H9 (cell line): Measurements from ENCODE around the gene UNC80. TPM values are rescaled to one million over a fixed set of nuclear protein-coding genes. Genes with fewer than 3 reads are reported as not detected.

ENCODE experiments used
- DNase-seq: peaks from one replicate; pipeline ENCODE4 v3.0.0-alpha.2; 2017
- H2AFZ ChIP-seq: one replicate; pipeline ENCODE4 v1.6.1; 2013; ENCODE audit warnings: mild to moderate bottlenecking, low read length, control low read depth, moderate library complexity
- H2AK5ac ChIP-seq: 2 replicates; pipeline ENCODE4 v1.6.1; 2013; ENCODE audit warnings: low read length, control low read depth, mixed read lengths; ENCODE audit not compliant: insufficient read length
- H2BK120ac ChIP-seq: one replicate; pipeline ENCODE4 v1.6.1; 2013; ENCODE audit warnings: low read depth, mild to moderate bottlenecking, low read length, control low read depth, inconsistent platforms; ENCODE audit not compliant: poor library complexity, severe bottlenecking
- H2BK12ac ChIP-seq: 2 replicates; pipeline ENCODE4 v1.6.1; 2013; ENCODE audit warnings: low read length, control low read depth, mixed read lengths, low read depth; ENCODE audit not compliant: insufficient read length
- H2BK15ac ChIP-seq: 2 replicates; pipeline ENCODE4 v1.6.1; 2013; ENCODE audit warnings: low read depth, low read length, control low read depth
- H2BK20ac ChIP-seq: one replicate; pipeline ENCODE4 v1.6.1; 2013; ENCODE audit warnings: low read depth, mild to moderate bottlenecking, low read length, control low read depth, inconsistent platforms; ENCODE audit not compliant: poor library complexity, severe bottlenecking
- H2BK5ac ChIP-seq: 2 replicates; pipeline ENCODE4 v1.6.1; 2013; ENCODE audit warnings: low read length, control low read depth, mixed read lengths; ENCODE audit not compliant: insufficient read length
- H3K14ac ChIP-seq: 2 replicates; pipeline ENCODE4 v1.6.1; 2013; ENCODE audit warnings: low read length, control low read depth; ENCODE audit not compliant: insufficient read depth
- H3K18ac ChIP-seq: 2 replicates; pipeline ENCODE4 v1.6.1; 2013; ENCODE audit warnings: low read depth, mild to moderate bottlenecking, mixed read lengths, low read length, control low read depth; ENCODE audit not compliant: insufficient read length
- H3K23ac ChIP-seq: 2 replicates; pipeline ENCODE4 v1.6.1; 2013; ENCODE audit warnings: low read length, control low read depth, mixed read lengths, low read depth; ENCODE audit not compliant: insufficient read length
- H3K23me2 ChIP-seq: 2 replicates; pipeline ENCODE4 v1.6.1; 2013; ENCODE audit warnings: low read depth, mild to moderate bottlenecking, mixed read lengths, low read length, control low read depth; ENCODE audit not compliant: insufficient read length, poor library complexity, severe bottlenecking
- H3K27ac ChIP-seq: 2 replicates; pipeline ENCODE4 v1.5.1; 2013; ENCODE audit warnings: low read length, control low read depth, mixed read lengths, low read depth; ENCODE audit not compliant: insufficient read length
- H3K27me3 ChIP-seq: 2 replicates; pipeline ENCODE4 v1.6.1; 2013; ENCODE audit warnings: low read length, control low read depth, inconsistent platforms; ENCODE audit not compliant: insufficient read depth
- H3K4ac ChIP-seq: 2 replicates; pipeline ENCODE4 v1.6.1; 2013; ENCODE audit warnings: low read depth, mild to moderate bottlenecking, control low read depth, inconsistent platforms, low read length, moderate library complexity
- H3K4me1 ChIP-seq: 2 replicates; pipeline ENCODE4 v1.6.1; 2013; ENCODE audit warnings: low read length, control low read depth, inconsistent platforms; ENCODE audit not compliant: insufficient read depth
- H3K4me2 ChIP-seq: 2 replicates; pipeline ENCODE4 v1.6.1; 2013; ENCODE audit warnings: low read length, control low read depth, mixed read lengths; ENCODE audit not compliant: insufficient read length, insufficient read depth
- H3K56ac ChIP-seq: 2 replicates; pipeline ENCODE4 v1.6.1; 2013; ENCODE audit warnings: low read depth, mild to moderate bottlenecking, mixed read lengths, low read length, control low read depth; ENCODE audit not compliant: insufficient read length
- H3K79me1 ChIP-seq: 2 replicates; pipeline ENCODE4 v1.6.1; 2013; ENCODE audit warnings: low read depth, mild to moderate bottlenecking, moderate library complexity, low read length, control low read depth, inconsistent platforms; ENCODE audit not compliant: insufficient read depth, poor library complexity, severe bottlenecking
- H3K79me2 ChIP-seq: 2 replicates; pipeline ENCODE4 v1.6.1; 2013; ENCODE audit warnings: low read length, control low read depth, inconsistent platforms; ENCODE audit not compliant: insufficient read depth
- H3K9ac ChIP-seq: 2 replicates; pipeline ENCODE4 v1.6.1; 2013; ENCODE audit warnings: low read length, control low read depth, mixed read lengths; ENCODE audit not compliant: insufficient read length; ENCODE audit errors: extremely low read depth
- H3K9me3 ChIP-seq: one replicate; pipeline ENCODE4 v1.6.1; 2013; ENCODE audit warnings: low read depth, low read length, inconsistent platforms; ENCODE audit not compliant: control insufficient read depth
- H3T11ph ChIP-seq: one replicate; pipeline ENCODE4 v1.6.1; 2013; ENCODE audit warnings: mild to moderate bottlenecking, low read length, control low read depth, inconsistent platforms
- H4K20me1 ChIP-seq: one replicate; pipeline ENCODE4 v1.6.1; 2013; ENCODE audit not compliant: control insufficient read depth, insufficient read length, insufficient read depth
- H4K5ac ChIP-seq: 2 replicates; pipeline ENCODE4 v1.6.1; 2013; ENCODE audit warnings: low read depth, mild to moderate bottlenecking, mixed read lengths, low read length, control low read depth; ENCODE audit not compliant: insufficient read length
- H4K8ac ChIP-seq: replicated peaks from 2 replicates; pipeline ENCODE4 v1.6.1; 2013; ENCODE audit warnings: low read length, control low read depth, mixed read lengths, low read depth; ENCODE audit not compliant: insufficient read length
- H4K91ac ChIP-seq: 2 replicates; pipeline ENCODE4 v1.6.1; 2013; ENCODE audit warnings: low read depth, mild to moderate bottlenecking, moderate library complexity, mixed read lengths, low read length, control low read depth; ENCODE audit not compliant: insufficient read length
- H3K27ac Mint-ChIP-seq, 3 experiments: 2 replicates in 2 of 3; 3 replicates in 1 of 3; pipeline ENCODE4 v1.8.0; 2020 to 2021; ENCODE audit warnings: mixed read lengths in 3 of 3, mild to moderate bottlenecking in 1 of 3, moderate library complexity in 1 of 3
- H3K27me3 Mint-ChIP-seq: 2 replicates; pipeline ENCODE4 v1.8.0; 2021; ENCODE audit warnings: low read depth, mild to moderate bottlenecking, moderate library complexity, mixed read lengths
- H3K36me3 Mint-ChIP-seq, 3 experiments: 2 replicates in 2 of 3; 3 replicates in 1 of 3; pipeline ENCODE4 v1.8.0; 2020 to 2021; ENCODE audit warnings: low read depth in 3 of 3, mixed read lengths in 3 of 3; ENCODE audit not compliant: insufficient read depth in 1 of 3
- H3K4me1 Mint-ChIP-seq, 2 experiments: 2 replicates each; pipeline ENCODE4 v1.8.0; 2020; ENCODE audit warnings: mixed read lengths in 2 of 2
- H3K4me3 Mint-ChIP-seq, 2 experiments: 2 replicates in 1 of 2; 3 replicates in 1 of 2; pipeline ENCODE4 v1.8.0; 2020 to 2021; ENCODE audit warnings: mild to moderate bottlenecking in 2 of 2, mixed read lengths in 2 of 2, moderate library complexity in 1 of 2
- H3K9me3 Mint-ChIP-seq, 2 experiments: 2 replicates in 1 of 2; 3 replicates in 1 of 2; pipeline ENCODE4 v1.8.0; 2020; ENCODE audit warnings: mild to moderate bottlenecking in 2 of 2, mixed read lengths in 2 of 2, moderate library complexity in 1 of 2
- WGBS: extraction: QIAGEN DNeasy Blood & Tissue Kit; methylation state at CpG from one replicate; pipeline ENCODE4 v1.1.7; 2013; ENCODE audit warnings: missing lambda C conversion rate, low lambda C conversion rate, mixed read lengths; ENCODE audit not compliant: insufficient read length; ENCODE audit errors: extremely low coverage; 5-methylcytosine and 5-hydroxymethylcytosine counted together
- total RNA-seq: library from RNA; stranded (reverse); gene quantifications from 2 replicates; pipeline ENCODE4 v1.2.1, GENCODE V29; 2021
- TF ChIP-seq, protein P1 (sequence below): fragments of 200-600 bp; sonication (generic); conservative IDR thresholded peaks from 3 replicates; pipeline ENCODE4 v1.8.0; 2021; ENCODE audit warnings: antibody characterized with exemption, mild to moderate bottlenecking

Gene UNC80
- total RNA-seq, 1 experiment from 2014 or later, result 0.52 TPM

DNA sequence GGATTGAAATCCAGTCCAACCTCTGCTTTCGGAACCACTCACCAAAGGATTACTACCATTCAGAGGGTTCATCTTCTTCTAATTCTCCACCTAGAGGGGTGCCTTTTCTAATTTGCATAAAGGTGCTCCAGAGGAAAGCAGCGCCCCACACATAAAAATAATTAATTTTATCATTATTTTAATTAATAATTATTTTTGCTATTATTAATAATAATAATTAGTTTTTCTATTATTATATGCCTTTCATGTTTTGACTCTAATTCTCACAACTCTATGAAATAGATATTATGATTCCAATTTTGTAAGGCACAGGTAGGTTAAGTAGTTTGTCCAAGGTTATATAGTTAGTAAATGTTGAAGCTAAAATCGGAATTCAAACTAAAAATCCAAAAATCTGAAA, 51.9 kb downstream of the UNC80 start:
- Histone ChIP-seq H3K14ac (no peak overlapping the region), H4K20me1 (no peaks in the 10 kb centered on the region), H3K9me3 (no peaks in the 10 kb centered on the region), H2AFZ (no peak overlapping the region), H4K8ac (no peak overlapping the region), H3T11ph (no peak overlapping the region), H4K5ac (no peak overlapping the region), H3K4ac (no peak overlapping the region), H3K18ac (no peak overlapping the region), H3K27me3 (no peaks in the 10 kb centered on the region), H3K56ac (no peak overlapping the region), H3K27ac (no peak overlapping the region), H2BK120ac (no peak overlapping the region), H3K79me2 (no peaks in the 10 kb centered on the region), H2BK20ac (no peak overlapping the region), H2BK5ac (no peak overlapping the region), H2BK12ac (no peak overlapping the region), H4K91ac (no peak overlapping the region), H3K23me2 (no peaks in the 10 kb centered on the region), H2BK15ac (no peak overlapping the region), H3K23ac (no peak overlapping the region), H3K4me1 (peaks cover 2% of the 10 kb centered on the region; the same call in 1 of the 2 replicates), H3K79me1 (no peaks in the 10 kb centered on the region), H3K9ac (no peak overlapping the region), H3K4me2 (no peak overlapping the region), H2AK5ac (no peak overlapping the region)
- peaks cover 7 to 17% of the 10 kb centered on the region in 2 experiments for H3K9me3 Mint-ChIP-seq
- no peak overlapping the region for H3K27ac Mint-ChIP-seq
- TF ChIP-seq, protein P1, sequence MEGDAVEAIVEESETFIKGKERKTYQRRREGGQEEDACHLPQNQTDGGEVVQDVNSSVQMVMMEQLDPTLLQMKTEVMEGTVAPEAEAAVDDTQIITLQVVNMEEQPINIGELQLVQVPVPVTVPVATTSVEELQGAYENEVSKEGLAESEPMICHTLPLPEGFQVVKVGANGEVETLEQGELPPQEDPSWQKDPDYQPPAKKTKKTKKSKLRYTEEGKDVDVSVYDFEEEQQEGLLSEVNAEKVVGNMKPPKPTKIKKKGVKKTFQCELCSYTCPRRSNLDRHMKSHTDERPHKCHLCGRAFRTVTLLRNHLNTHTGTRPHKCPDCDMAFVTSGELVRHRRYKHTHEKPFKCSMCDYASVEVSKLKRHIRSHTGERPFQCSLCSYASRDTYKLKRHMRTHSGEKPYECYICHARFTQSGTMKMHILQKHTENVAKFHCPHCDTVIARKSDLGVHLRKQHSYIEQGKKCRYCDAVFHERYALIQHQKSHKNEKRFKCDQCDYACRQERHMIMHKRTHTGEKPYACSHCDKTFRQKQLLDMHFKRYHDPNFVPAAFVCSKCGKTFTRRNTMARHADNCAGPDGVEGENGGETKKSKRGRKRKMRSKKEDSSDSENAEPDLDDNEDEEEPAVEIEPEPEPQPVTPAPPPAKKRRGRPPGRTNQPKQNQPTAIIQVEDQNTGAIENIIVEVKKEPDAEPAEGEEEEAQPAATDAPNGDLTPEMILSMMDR, result no peak
- H3K36me3 Mint-ChIP-seq, result peaks cover 13 to 20% (median 17%) of the 10 kb centered on the region in 3 experiments
- H3K4me3 Mint-ChIP-seq, result no peak overlapping the region
- H3K27me3 Mint-ChIP-seq, result no peaks in the 10 kb centered on the region
- DNase-seq, result no peak
- no CpG with 5 or more reads among the region's 3 CpGs for WGBS
- peaks cover 5 to 6% of the 10 kb centered on the region in 2 experiments for H3K4me1 Mint-ChIP-seq
